MCF 10A (cell line): ENCODE results near the gene MST1. TPM values are rescaled to one million over a fixed set of nuclear protein-coding genes. Genes with fewer than 3 reads are reported as not detected.

ENCODE experiments used
- BruUV-seq: library from RNA; stranded (reverse); fragments of 400-500 nt; replicated peaks from 2 replicates; lab custom pipeline; 2021; lab: Mats Ljungman, UMichigan
- CTCF ChIA-PET: fragments of 300-600 bp; sonication (Branson Sonifier 250); formaldehyde crosslinking; extraction: SDS; loops from one replicate; lab custom pipeline; 2021; ENCODE audit warnings: antibody characterized with exemption, inconsistent platforms; lab: Yijun Ruan, JAX
- POLR2A ChIA-PET: fragments of 300-600, 350-650 bp; sonication (Branson Sonifier 250); formaldehyde crosslinking; extraction: SDS; loops from one replicate; lab custom pipeline; 2020; ENCODE audit warnings: antibody characterized with exemption, inconsistent platforms; lab: Yijun Ruan, JAX
- DNase-seq: peaks from one replicate; pipeline ENCODE4 v3.0.0-alpha.2; 2018; ENCODE audit not compliant: unreplicated experiment
- H3K27ac Mint-ChIP-seq: one replicate; pipeline ENCODE4 v1.8.0; 2022; ENCODE audit warnings: mild to moderate bottlenecking, low read depth, mixed read lengths; ENCODE audit not compliant: unreplicated experiment
- H3K27me3 Mint-ChIP-seq: one replicate; pipeline ENCODE4 v1.8.0; 2022; ENCODE audit warnings: mixed read lengths; ENCODE audit not compliant: insufficient read depth, unreplicated experiment
- H3K36me3 Mint-ChIP-seq: one replicate; pipeline ENCODE4 v1.8.0; 2022; ENCODE audit warnings: mild to moderate bottlenecking, moderate library complexity, mixed read lengths; ENCODE audit not compliant: insufficient read depth, unreplicated experiment
- H3K4me1 Mint-ChIP-seq: one replicate; pipeline ENCODE4 v1.8.0; 2022; ENCODE audit warnings: mixed read lengths; ENCODE audit not compliant: insufficient read depth, unreplicated experiment
- H3K4me3 Mint-ChIP-seq: one replicate; pipeline ENCODE4 v1.8.0; 2022; ENCODE audit warnings: mild to moderate bottlenecking, moderate library complexity, mixed read lengths; ENCODE audit not compliant: unreplicated experiment
- H3K9me3 Mint-ChIP-seq: one replicate; pipeline ENCODE4 v1.8.0; 2022; ENCODE audit warnings: mixed read lengths; ENCODE audit not compliant: unreplicated experiment
- CTCF ChIP-seq: fragments of 200-600 bp; IDR thresholded peaks from one replicate; pipeline ENCODE4 v1.8.0; 2022; ENCODE audit warnings: antibody characterized with exemption, mild to moderate bottlenecking; ENCODE audit not compliant: unreplicated experiment
- intact Hi-C: fragments of 100-400 bp; cut with micrococcal nuclease; formaldehyde crosslinking; loops from 2 replicates; pipeline ENCODE4 v1.14.1; 2022
- total RNA-seq: library from RNA; stranded (reverse); gene quantifications from 2 replicates; pipeline ENCODE4 v1.2.3, GENCODE V29; 2022

MST1 gene
- total RNA-seq, 1 experiment from 2014 or later, result 18.2 TPM

GRCh38 chr3:49661281-49661680, 28.0 kb downstream of the MST1 start:
- POLR2A ChIA-PET, result interaction anchor here (0.7 kb wide), 1 partner anchor 16 kb away, joined by 3 read pairs; no protein-coding TSS in a partner anchor
- Mint-ChIP-seq H3K27ac (no peak overlapping the region), H3K27me3 (no peaks in the 10 kb centered on the region), H3K9me3 (no peaks in the 10 kb centered on the region), H3K36me3 (no peaks in the 10 kb centered on the region), H3K4me1 (peaks cover 12% of the 10 kb centered on the region), H3K4me3 (no peak overlapping the region)
- DNase-seq, result peak; percentile 59
- BruUV-seq, result no TSS peak
- intact Hi-C loops, result no loop called here
- CTCF ChIA-PET, result interaction anchor here (1.9 kb wide), 1 partner anchor 122 kb away, joined by 7 read pairs; no protein-coding TSS in a partner anchor
- TF ChIP-seq CTCF, result no peak

GRCh38 chr3:49659756-49660155, 29.5 kb downstream of the MST1 start:
- BruUV-seq, result no TSS peak
- H3K27ac Mint-ChIP-seq, result no peak overlapping the region
- POLR2A ChIA-PET, result no interaction called here
- H3K36me3 Mint-ChIP-seq, result no peaks in the 10 kb centered on the region
- no peak for TF ChIP-seq CTCF
- DNase-seq, result no peak
- no peak overlapping the region for H3K4me3 Mint-ChIP-seq
- intact Hi-C loops, result no loop called here
- H3K4me1 Mint-ChIP-seq, result peaks cover 6% of the 10 kb centered on the region
- no peaks in the 10 kb centered on the region for H3K27me3 Mint-ChIP-seq
- H3K9me3 Mint-ChIP-seq, result no peaks in the 10 kb centered on the region
- CTCF ChIA-PET, result interaction anchor here (1.0 to 1.9 kb wide), 2 partner anchors 11 to 120 kb away, joined by 3 to 7 read pairs; no protein-coding TSS in a partner anchor

GRCh38 chr3:49658711-49659110, 30.6 kb downstream of the MST1 start:
- ChIA-PET CTCF (interaction anchor here (1.3 kb wide), 1 partner anchor 13 kb away, joined by 5 read pairs; no protein-coding TSS in a partner anchor), POLR2A (interaction anchor here (1.1 kb wide), 1 partner anchor 16 kb away, joined by 3 read pairs; no protein-coding TSS in a partner anchor)
- no peak for DNase-seq
- BruUV-seq, result no TSS peak
- H3K27ac Mint-ChIP-seq, result no peak overlapping the region
- H3K36me3 Mint-ChIP-seq, result no peaks in the 10 kb centered on the region
- H3K4me1 Mint-ChIP-seq, result peaks cover 6% of the 10 kb centered on the region
- no peak for TF ChIP-seq CTCF
- no peaks in the 10 kb centered on the region for H3K9me3 Mint-ChIP-seq
- intact Hi-C loops, result no loop called here
- no peak overlapping the region for H3K4me3 Mint-ChIP-seq
- H3K27me3 Mint-ChIP-seq, result no peaks in the 10 kb centered on the region

GRCh38 chr3:49657208-49657915, 31.9 kb downstream of the MST1 start:
- no peak for TF ChIP-seq CTCF
- Mint-ChIP-seq H3K27ac (no peak overlapping the region), H3K4me3 (no peak overlapping the region), H3K36me3 (no peaks in the 10 kb centered on the region), H3K9me3 (no peaks in the 10 kb centered on the region), H3K4me1 (peaks cover 6% of the 10 kb centered on the region), H3K27me3 (no peaks in the 10 kb centered on the region)
- no TSS peak for BruUV-seq
- no peak for DNase-seq
- POLR2A ChIA-PET, result interaction anchor here (1.1 kb wide), 1 partner anchor 15 kb away, joined by 3 read pairs; no protein-coding TSS in a partner anchor
- CTCF ChIA-PET, result interaction anchor here (0.5 kb wide), 1 partner anchor 21 kb away, joined by 4 read pairs; no protein-coding TSS in a partner anchor
- intact Hi-C loops, result no loop called here
